IPS-18c (cell line): ENCODE results near the gene TMEM121.

Experiments
- H3K4me3 ChIP-seq: 2 replicates; pipeline ENCODE4 v1.7.0; 2013; ENCODE audit warnings: low read depth, mild to moderate bottlenecking, low read length, moderate library complexity; ENCODE audit not compliant: insufficient read depth
- H3K9me3 ChIP-seq: one replicate; pipeline ENCODE4 v1.6.1; 2013; ENCODE audit warnings: mild to moderate bottlenecking, low read length, moderate library complexity; ENCODE audit not compliant: control insufficient read depth, insufficient read depth

TMEM121 gene

GRCh38 chr14:105525861-105526775 is at the start of gene TMEM121:
Gene TMEM121 (plus strand): TSS chr14:105526583. CDS start chr14:105528835, 2,252 bp downstream.
- peak within 1 kb of the TSS; percentile 43 for H3K4me3 ChIP-seq
- peaks cover 2% of the 10 kb centered on the region for H3K9me3 ChIP-seq

DNA sequence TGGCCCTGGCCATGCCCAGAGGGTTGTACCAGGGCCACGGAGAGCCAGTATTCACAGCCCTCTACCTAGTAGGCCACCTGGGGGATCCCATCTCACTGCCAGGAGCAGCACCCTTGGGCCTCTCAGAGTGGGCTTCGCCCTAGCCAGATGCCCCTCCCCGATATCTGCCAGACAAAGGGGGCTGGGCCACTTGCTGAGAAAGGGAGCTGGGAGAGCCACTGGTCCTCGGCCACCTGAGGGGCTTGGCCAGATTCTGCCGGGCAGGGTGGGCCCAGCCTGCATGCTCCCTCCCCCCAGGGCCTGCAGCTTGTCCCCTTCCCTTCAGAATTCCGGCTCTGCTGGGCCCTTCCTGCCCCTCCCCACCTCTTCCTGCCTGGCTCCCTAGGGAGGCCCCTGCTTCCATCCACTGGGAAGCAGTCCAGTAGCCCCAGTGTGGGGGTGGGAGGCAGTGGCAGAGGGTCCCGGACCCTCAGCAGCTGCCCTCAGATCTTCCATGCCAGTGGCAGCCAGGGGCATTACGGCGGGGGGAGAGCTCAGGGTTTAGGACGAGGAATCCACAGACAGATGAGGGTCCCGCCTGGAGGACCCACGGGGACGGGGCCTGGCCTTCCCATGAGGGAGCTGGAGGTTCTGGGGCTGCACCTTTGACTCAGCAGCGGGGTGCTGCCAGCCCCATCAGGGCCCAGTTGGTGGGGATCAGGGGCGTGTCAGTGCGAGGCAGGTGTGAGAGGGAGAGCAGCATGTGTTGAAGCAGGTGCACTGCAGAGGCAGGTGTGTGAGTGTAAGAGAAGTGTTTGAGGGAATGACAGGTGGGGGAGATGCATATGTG is 49.3 kb upstream of the TMEM121 start:
- Histone ChIP-seq H3K4me3 (no peak overlapping the region), H3K9me3 (no peaks in the 10 kb centered on the region)

GRCh38 chr14:105477660-105478397 is 48.6 kb upstream of the TMEM121 start:
- Histone ChIP-seq H3K9me3 (no peaks in the 10 kb centered on the region), H3K4me3 (no peak overlapping the region; the same call in 1 of the 2 replicates)

GRCh38 chr14:105478398-105479251 is 47.8 kb upstream of the TMEM121 start:
- no peak overlapping the region; the same call in 1 of the 2 replicates for H3K4me3 ChIP-seq

DNA sequence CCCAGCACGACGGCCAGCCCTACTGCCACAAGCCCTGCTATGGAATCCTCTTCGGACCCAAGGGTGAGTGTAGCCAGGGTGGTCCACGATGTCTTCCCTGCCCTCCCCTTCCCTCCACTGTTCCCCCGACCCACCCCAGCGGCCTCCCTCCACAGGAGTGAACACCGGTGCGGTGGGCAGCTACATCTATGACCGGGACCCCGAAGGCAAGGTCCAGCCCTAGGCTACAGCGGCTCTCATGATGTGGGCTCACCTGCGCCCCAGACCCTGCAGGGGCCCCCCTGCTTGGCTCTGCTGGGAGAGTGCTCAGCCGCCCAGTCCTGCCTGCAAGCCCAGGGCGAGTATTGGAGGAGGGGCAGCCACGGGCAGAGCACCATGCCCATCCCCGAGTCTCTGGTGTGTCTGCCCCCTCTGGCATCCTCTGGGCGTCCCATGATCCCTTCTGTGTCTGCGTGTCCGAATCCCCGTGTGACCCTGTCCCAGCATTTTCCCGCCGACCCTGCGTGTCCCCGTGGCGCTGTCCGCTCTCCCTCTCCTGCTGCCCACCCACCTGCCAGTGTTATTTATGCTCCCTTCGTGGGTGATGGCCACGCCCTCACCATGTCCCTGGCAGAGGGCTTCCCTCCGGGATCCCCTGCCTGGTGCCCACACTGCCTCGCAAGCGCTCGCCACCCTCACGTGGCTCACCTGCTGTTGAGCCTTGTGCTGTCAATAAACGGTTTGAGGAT is 46.8 kb upstream of the TMEM121 start:
- H3K4me3 ChIP-seq = peak overlapping the region; percentile 24; the same call in 1 of the 2 replicates
- H3K9me3 ChIP-seq = no peaks in the 10 kb centered on the region

More at GRCh38 chr14:105478398-105479251, 47.8 kb upstream of the TMEM121 start:
- no peaks in the 10 kb centered on the region for H3K9me3 ChIP-seq

DNA sequence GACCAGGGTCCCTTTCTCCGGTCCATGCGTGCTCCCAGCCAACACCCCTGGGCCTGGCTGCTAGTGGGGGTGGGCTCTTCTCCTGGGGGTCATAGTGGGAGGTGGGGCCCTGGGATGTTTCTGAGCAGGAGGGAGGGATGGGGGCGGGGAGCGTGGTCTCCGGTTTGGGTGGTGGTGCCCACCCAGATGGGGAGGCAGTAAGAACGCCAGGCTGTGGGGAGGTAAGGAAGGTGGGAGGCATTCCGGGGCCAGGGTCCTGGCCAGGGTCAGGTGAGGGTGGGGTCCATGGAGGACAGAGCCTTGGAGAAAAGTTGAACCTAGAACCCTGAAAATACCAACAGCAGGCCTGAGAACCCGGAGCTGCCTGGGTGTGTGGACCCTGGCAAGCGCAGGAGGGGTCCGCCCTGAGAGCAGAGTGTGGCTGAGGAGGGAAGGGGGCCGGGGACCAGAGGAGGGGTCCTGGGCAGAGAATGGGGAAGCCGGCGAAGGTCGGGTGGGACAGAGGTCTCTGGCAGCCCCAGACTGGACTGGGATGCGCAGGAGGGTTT is 46.1 kb upstream of the TMEM121 start:
- Histone ChIP-seq H3K9me3 (no peaks in the 10 kb centered on the region), H3K4me3 (no peak overlapping the region)

- 0 out of 2 replicates have a peak overlapping the region, but pooled peaks have one; percentile 24 for H3K4me3 ChIP-seq
- no peaks in the 10 kb centered on the region for H3K9me3 ChIP-seq
These were observed 45.3 kb upstream of the TMEM121 start for GRCh38 chr14:105480807-105481801.

- H3K4me3 ChIP-seq = 0 out of 2 replicates have a peak overlapping the region, but pooled peaks have one; percentile 5
These were observed 44.4 kb upstream of the TMEM121 start for GRCh38 chr14:105481886-105482457.

GRCh38 chr14:105482486-105483110 is 43.8 kb upstream of the TMEM121 start:
- Histone ChIP-seq H3K9me3 (no peaks in the 10 kb centered on the region), H3K4me3 (no peak overlapping the region)

More at GRCh38 chr14:105481886-105482457, 44.4 kb upstream of the TMEM121 start:
- H3K9me3 ChIP-seq = no peaks in the 10 kb centered on the region

- Histone ChIP-seq H3K9me3 (no peaks in the 10 kb centered on the region), H3K4me3 (no peak overlapping the region)
These were observed 42.9 kb upstream of the TMEM121 start for GRCh38 chr14:105483300-105484068.

DNA sequence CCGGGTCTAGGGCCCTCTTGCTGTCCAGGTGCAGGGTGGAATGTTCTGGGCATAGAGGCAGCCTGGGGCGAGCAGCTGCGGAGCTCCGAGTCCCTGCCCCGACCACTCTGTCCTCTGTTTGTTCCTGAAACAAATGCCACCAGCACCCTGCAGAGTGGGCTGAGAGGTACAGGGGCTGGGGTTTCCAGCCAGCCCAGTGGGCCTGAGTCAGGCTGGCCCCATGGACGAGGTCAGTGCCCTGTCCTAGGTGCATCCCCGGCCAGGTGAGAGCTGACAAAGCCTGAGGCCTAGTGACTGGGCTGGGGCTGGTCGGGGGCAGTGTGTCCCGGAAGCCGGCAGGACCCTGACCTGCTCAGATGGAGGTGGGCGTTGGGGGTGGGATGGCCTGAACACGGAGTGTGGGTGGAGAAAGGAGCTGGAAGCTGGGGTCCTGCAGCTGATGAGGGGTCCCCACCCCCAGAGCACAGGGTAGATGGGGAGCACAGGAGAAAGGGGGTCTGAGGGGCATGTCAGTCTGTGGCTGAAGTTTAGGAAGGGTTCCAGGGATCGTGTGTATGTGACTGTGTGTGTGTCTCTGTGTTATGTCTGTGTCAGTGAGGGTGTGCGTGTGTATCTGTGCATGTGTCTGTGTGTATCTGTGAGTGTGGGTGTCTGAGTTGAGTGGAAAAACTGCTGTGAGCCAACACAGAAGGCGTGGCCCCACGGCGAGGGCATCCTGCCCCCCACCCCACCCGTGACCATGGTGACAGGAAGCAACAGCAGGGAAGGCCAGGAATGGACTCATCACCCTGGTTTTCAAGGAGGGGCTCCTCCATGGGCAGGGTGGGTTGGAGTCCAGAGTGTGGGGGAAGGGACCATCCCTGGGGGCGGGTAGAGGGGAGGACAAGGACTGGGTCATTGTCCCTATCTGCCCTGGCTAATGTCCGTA is 42.0 kb upstream of the TMEM121 start:
- H3K4me3 ChIP-seq = no peak overlapping the region
- H3K9me3 ChIP-seq = no peaks in the 10 kb centered on the region

DNA sequence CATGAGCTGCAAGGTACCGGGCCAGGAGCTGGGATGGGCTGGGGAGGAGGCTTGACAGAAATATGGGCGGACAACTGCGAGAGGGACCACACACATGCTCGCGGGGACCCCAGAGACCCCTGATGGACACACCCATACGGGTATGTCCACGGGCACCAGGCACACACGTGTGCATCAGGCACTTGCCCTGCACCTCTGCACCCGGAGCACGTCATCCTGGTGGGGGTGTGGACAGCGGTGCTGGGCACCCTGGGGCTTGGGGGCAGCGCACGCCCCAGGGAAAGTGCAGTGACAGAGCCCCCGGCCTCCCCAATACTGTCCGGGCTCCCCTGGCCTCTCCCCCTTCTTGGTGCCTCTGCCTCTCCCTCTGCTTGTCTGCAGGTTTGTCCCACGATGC is 41.4 kb upstream of the TMEM121 start:
- H3K4me3 ChIP-seq = no peak overlapping the region
- no peaks in the 10 kb centered on the region for H3K9me3 ChIP-seq
